Osteocyte (in vitro differentiated cells): ENCODE results near the gene FMOD. TPM values are rescaled to one million over a fixed set of nuclear protein-coding genes. Genes with fewer than 3 reads are reported as not detected.

Experiments used
- DNase-seq: peaks from one replicate; pipeline ENCODE4 v3.0.0; 2021; ENCODE audit warnings: mixed read lengths; ENCODE audit not compliant: unreplicated experiment; ENCODE audit errors: extremely low spot score
- H3K27ac Mint-ChIP-seq: one replicate; pipeline ENCODE4 v1.8.0; 2021; ENCODE audit warnings: mild to moderate bottlenecking, mixed read lengths; ENCODE audit not compliant: unreplicated experiment
- H3K27me3 Mint-ChIP-seq: one replicate; pipeline ENCODE4 v1.8.0; 2021; ENCODE audit warnings: mixed read lengths; ENCODE audit not compliant: unreplicated experiment
- H3K36me3 Mint-ChIP-seq: one replicate; pipeline ENCODE4 v1.8.0; 2021; ENCODE audit warnings: mixed read lengths; ENCODE audit not compliant: unreplicated experiment
- H3K4me1 Mint-ChIP-seq: one replicate; pipeline ENCODE4 v1.8.0; 2021; ENCODE audit warnings: mixed read lengths; ENCODE audit not compliant: unreplicated experiment
- H3K4me3 Mint-ChIP-seq: one replicate; pipeline ENCODE4 v1.8.0; 2021; ENCODE audit warnings: mild to moderate bottlenecking, moderate library complexity, mixed read lengths; ENCODE audit not compliant: unreplicated experiment
- H3K9me3 Mint-ChIP-seq: one replicate; pipeline ENCODE4 v1.8.0; 2021; ENCODE audit warnings: mixed read lengths; ENCODE audit not compliant: unreplicated experiment
- total RNA-seq: library from RNA; stranded (reverse); gene quantifications from 2 replicates; pipeline ENCODE4 v1.2.1, GENCODE V29; 2021
- TF ChIP-seq, protein P1 (sequence below): fragments of 200-600 bp; sonication (generic); IDR thresholded peaks from 2 replicates; pipeline ENCODE4 v1.5.0; 2021; ENCODE audit warnings: antibody characterized with exemption, mild to moderate bottlenecking, moderate library complexity

Gene FMOD
- total RNA-seq, 1 donor from 2014 or later, result not detected

DNA sequence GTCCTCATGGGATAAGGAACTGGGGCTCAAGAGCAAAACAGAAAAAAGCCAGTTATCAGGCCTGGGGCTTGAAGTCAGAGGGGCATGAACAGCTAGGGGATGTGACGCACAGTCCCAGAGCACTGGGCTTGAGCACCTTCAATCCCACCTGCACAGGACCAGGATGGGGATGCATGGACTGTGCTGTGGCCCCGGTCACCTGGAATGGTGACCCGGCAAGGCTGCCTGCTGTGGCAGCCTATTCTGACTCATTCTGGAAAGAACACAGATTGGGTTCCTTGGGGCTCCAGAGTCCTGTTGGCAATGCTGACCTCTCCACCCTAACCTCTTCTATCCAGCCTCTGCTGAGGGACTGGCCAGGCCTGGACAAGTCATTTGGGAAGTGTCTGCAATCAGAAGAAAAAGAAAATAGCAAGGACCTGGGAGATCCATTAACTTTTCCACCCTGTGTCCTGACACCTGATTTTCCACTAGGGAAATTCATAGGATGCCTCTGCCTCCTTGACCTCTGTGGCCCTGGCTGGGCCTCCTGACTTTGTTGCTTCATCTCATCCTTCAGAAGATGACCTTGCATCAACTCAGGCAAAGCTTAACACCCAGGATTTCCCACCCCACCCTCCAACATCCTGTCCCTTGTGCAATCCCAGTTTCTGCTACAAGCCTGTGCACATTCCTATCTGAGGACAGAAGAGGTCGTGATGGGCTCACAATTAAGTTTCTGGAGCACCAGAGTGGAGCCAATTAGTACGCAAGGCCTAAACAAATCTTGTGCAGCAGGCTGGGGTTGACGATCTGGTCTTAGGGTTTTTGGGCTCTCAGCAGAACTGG, 17.9 kb upstream of the FMOD start:
- TF ChIP-seq, protein P1, sequence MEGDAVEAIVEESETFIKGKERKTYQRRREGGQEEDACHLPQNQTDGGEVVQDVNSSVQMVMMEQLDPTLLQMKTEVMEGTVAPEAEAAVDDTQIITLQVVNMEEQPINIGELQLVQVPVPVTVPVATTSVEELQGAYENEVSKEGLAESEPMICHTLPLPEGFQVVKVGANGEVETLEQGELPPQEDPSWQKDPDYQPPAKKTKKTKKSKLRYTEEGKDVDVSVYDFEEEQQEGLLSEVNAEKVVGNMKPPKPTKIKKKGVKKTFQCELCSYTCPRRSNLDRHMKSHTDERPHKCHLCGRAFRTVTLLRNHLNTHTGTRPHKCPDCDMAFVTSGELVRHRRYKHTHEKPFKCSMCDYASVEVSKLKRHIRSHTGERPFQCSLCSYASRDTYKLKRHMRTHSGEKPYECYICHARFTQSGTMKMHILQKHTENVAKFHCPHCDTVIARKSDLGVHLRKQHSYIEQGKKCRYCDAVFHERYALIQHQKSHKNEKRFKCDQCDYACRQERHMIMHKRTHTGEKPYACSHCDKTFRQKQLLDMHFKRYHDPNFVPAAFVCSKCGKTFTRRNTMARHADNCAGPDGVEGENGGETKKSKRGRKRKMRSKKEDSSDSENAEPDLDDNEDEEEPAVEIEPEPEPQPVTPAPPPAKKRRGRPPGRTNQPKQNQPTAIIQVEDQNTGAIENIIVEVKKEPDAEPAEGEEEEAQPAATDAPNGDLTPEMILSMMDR, result no peak
- Mint-ChIP-seq H3K4me1 (peaks cover 5% of the 10 kb centered on the region), H3K4me3 (no peak overlapping the region), H3K27me3 (peaks cover 29% of the 10 kb centered on the region), H3K36me3 (no peaks in the 10 kb centered on the region), H3K9me3 (no peaks in the 10 kb centered on the region), H3K27ac (no peak overlapping the region)
- DNase-seq, result no peak

DNA sequence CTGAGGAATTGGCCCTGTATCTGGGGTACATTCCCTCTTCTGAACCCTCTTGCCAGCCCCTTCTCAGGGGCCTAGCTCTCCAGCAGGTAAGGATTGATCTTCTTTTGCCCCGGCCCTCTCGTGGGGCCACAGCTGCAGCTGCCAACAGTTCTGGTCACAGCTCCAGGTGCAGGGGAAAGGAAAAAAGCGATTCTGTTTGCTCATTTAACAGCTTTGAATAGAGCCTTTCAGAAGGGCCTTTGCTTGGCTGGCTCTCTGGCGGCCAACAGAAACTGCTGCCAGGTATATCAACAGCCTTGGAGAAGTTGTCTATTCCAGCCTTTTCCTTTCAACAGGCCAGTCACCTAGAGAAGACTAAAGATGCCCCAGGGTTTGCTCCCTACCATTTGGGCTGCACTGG, 16.1 kb upstream of the FMOD start:
- Mint-ChIP-seq H3K4me1 (peaks cover 4% of the 10 kb centered on the region), H3K27ac (no peak overlapping the region), H3K27me3 (peaks cover 31% of the 10 kb centered on the region), H3K9me3 (no peaks in the 10 kb centered on the region), H3K36me3 (peaks cover 2% of the 10 kb centered on the region), H3K4me3 (no peak overlapping the region)
- no peak for DNase-seq
- TF ChIP-seq, protein P1, result no peak

DNA sequence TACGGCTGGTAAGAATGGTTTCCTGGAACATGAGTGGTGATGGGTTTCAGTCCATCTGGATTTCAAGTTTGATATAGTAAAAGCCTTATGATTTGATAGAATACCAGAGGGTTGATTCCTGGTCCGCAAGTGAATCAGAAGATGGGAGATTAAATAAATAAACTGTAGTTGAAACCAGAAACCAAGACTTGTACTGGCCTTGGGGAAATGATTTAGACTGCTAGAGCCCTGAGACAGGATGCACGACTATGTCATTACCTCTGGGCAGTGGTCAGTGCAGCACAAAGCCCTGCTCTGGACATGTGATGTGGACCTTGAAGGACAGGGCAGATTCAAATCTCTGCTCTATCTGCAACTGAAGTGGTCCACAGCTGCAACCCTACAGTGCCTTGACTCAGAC, 15.6 kb upstream of the FMOD start:
- no peak overlapping the region for H3K4me3 Mint-ChIP-seq
- TF ChIP-seq, protein P1, result no peak
- no peak for DNase-seq
- no peak overlapping the region for H3K27ac Mint-ChIP-seq
- peaks cover 4% of the 10 kb centered on the region for H3K4me1 Mint-ChIP-seq
- no peaks in the 10 kb centered on the region for H3K9me3 Mint-ChIP-seq
- H3K36me3 Mint-ChIP-seq, result peaks cover 2% of the 10 kb centered on the region
- H3K27me3 Mint-ChIP-seq, result peaks cover 36% of the 10 kb centered on the region

DNA sequence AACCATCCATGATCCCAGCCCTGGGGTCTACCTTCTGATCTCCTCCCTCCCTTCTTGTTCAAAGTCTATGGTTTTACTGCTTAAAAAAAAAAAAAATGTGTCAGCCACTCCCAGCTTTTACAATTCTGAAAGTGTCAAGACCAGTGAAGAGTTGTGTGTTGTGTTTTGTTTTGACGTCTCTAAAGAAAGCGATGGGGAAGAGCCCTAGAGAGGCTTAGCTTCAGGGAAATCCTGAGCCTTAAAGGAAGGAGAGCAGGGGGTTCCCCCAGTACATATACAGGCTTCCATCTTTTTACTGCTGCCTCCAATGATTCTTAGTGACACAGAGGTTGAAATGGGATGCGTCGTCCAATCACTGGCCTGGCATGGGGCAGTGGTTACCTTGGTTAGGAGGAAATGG, 13.9 kb upstream of the FMOD start:
- Mint-ChIP-seq H3K4me3 (no peak overlapping the region), H3K36me3 (peaks cover 2% of the 10 kb centered on the region), H3K27ac (no peak overlapping the region), H3K9me3 (no peaks in the 10 kb centered on the region), H3K27me3 (peaks cover 46% of the 10 kb centered on the region), H3K4me1 (peaks cover 4% of the 10 kb centered on the region)
- DNase-seq, result no peak
- TF ChIP-seq, protein P1, result no peak

DNA sequence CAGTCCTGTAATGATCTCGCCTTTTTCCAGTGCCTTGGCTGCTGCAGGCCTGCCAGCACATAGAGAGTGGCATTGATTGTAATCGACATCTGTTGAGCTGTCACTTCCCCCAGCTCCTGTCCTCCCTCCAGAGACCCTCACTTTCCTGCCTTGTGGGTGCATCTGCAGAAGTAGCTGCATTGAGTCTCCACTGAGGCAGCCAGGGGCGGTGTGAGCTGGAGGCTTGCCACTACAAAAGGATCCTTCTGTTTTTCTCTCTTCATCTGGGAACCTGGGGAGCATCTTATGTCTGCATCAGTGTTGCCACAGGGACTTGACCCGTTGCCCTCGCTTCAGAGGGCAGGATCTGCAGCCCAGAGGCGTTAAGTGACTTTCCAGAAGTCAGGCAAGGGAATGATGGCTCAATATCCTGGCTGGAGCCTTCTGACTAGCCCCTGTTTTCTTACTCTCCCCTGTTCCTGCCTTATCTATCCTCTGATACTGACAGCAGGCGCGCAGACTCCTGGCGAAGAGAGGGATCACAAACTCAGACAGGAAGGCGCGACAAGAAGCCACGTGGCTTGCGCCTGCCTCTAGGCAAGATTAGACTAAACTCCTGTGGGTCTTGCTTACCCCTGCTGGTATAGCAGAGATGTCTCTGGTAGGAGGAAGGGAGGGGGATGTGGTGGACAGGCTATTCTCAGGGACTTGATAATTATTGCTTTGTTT, 13.3 kb upstream of the FMOD start:
- Mint-ChIP-seq H3K36me3 (peaks cover 2% of the 10 kb centered on the region), H3K4me3 (no peak overlapping the region), H3K27ac (no peak overlapping the region)

More for the DNA sequence above, 13.3 kb upstream of the FMOD start:
- Mint-ChIP-seq H3K4me1 (peaks cover 6% of the 10 kb centered on the region), H3K27me3 (peaks cover 52% of the 10 kb centered on the region), H3K9me3 (no peaks in the 10 kb centered on the region)
- DNase-seq, result no peak
- TF ChIP-seq, protein P1, result no peak
